ENCODE measurements around the gene SDHC. TPM values are rescaled to one million over a fixed set of nuclear protein-coding genes. Genes with fewer than 3 reads are reported as not detected.
"Not testable (repeated sequence)": the region's sequence is repeated elsewhere in the genome, so short reads cannot be mapped to it uniquely, and the experiment has no call there.

Gene SDHC
- total RNA-seq, 2 experiments from 2014 or later = 191 to 235 TPM

GRCh38 chr1:161311595-161312181, 2.5 kb upstream of the SDHC start:
- ChIA-PET POLR2A (interaction anchor here (0.6 kb wide), 2 partner anchors 8 to 86 kb away, joined by 3 to 5 read pairs; no protein-coding TSS in a partner anchor), CTCF (interaction anchor here (1.3 kb wide), 1 partner anchor 20 kb away, joined by 3 read pairs; no protein-coding TSS in a partner anchor)
- no peak for DNase-seq
- no peak for ATAC-seq
- no peak overlapping the region for H3K27ac Mint-ChIP-seq
- H3K27me3 Mint-ChIP-seq = no peaks in the 10 kb centered on the region
- intact Hi-C loops (cut with DNase I, micrococcal nuclease) = loop anchor here in 1 of 2 experiments (5.0 to 10.0 kb wide), 2 partner anchors 53 to 76 kb away; partner anchors contain the start of gene CFAP126
- H3K4me1 Mint-ChIP-seq = peaks cover 28% of the 10 kb centered on the region
- no peaks in the 10 kb centered on the region for H3K36me3 Mint-ChIP-seq (ENCODE audit: low read depth)
- H3K4me3 Mint-ChIP-seq = no peak overlapping the region
- no peaks in the 10 kb centered on the region for H3K9me3 Mint-ChIP-seq (ENCODE audit: low read depth)

GRCh38 chr1:161313554-161314200, 504 bp upstream of the SDHC start:
- intact Hi-C loops (cut with DNase I, micrococcal nuclease) = loop anchor here (1.0 to 10.0 kb wide), 8 partner anchors 7 to 136 kb away; partner anchors contain the start of genes B4GALT3 (in 1 of the 2), CFAP126 (in 1 of the 2), NDUFS2 (in 1 of the 2) and TOMM40L (in 1 of the 2)
- H3K4me3 Mint-ChIP-seq = peak overlapping the region; percentile 96
- CTCF ChIA-PET = interaction anchor here (0.6 to 2.1 kb wide), 9 partner anchors 7 to 183 kb away, joined by 3 to 11 read pairs (median 4); partner anchors contain the start of gene TOMM40L
- H3K27ac Mint-ChIP-seq = peak overlapping the region; percentile 96
- H3K36me3 Mint-ChIP-seq (ENCODE audit: low read depth) = peaks cover 2% of the 10 kb centered on the region
- ATAC-seq = no peak
- POLR2A ChIA-PET = interaction anchor here (1.1 kb wide), 2 partner anchors 8 to 88 kb away, joined by 4 read pairs; partner anchors contain the start of gene TOMM40L
- peaks cover 21% of the 10 kb centered on the region for H3K4me1 Mint-ChIP-seq
- DNase-seq = no peak
- no peaks in the 10 kb centered on the region for H3K27me3 Mint-ChIP-seq
- H3K9me3 Mint-ChIP-seq (ENCODE audit: low read depth) = no peaks in the 10 kb centered on the region

GRCh38 chr1:161315841-161316674, 1.9 kb downstream of the SDHC start:
- DNase-seq; H3K27me3 Mint-ChIP-seq; H3K9me3 Mint-ChIP-seq (ENCODE audit: low read depth); ATAC-seq; H3K36me3 Mint-ChIP-seq (ENCODE audit: low read depth); H3K27ac Mint-ChIP-seq: not testable (repeated sequence)
- ChIA-PET CTCF (interaction anchor here (0.8 to 1.0 kb wide), 2 partner anchors 8 to 90 kb away, joined by 3 to 4 read pairs; partner anchors contain the start of gene TOMM40L), POLR2A (interaction anchor here (0.7 kb wide), 1 partner anchor 38 kb away, joined by 3 read pairs; no protein-coding TSS in a partner anchor)
- intact Hi-C loops (cut with DNase I, micrococcal nuclease) = loop anchor here in 1 of 2 experiments (2.0 to 10.0 kb wide), 2 partner anchors 49 to 89 kb away; partner anchors contain the start of genes CFAP126 and TOMM40L
- Mint-ChIP-seq H3K4me3 (peak overlapping the region; percentile 96), H3K4me1 (peaks cover 23% of the 10 kb centered on the region)

- no peak overlapping the region for H3K4me3 Mint-ChIP-seq
- H3K27me3 Mint-ChIP-seq = no peaks in the 10 kb centered on the region
- H3K27ac Mint-ChIP-seq = no peak overlapping the region
- ChIA-PET POLR2A (no interaction called here), CTCF (interaction anchor here (0.6 kb wide), 1 partner anchor 56 kb away, joined by 4 read pairs; no protein-coding TSS in a partner anchor)
- peaks cover 14% of the 10 kb centered on the region for H3K36me3 Mint-ChIP-seq (ENCODE audit: low read depth)
- intact Hi-C loops (cut with DNase I, micrococcal nuclease) = no loop called here
- ATAC-seq (no peak), DNase-seq (no peak)
- H3K4me1 Mint-ChIP-seq = peaks cover 5% of the 10 kb centered on the region
- H3K9me3 Mint-ChIP-seq (ENCODE audit: low read depth) = no peaks in the 10 kb centered on the region
Measured at GRCh38 chr1:161324020-161324419, 9.8 kb downstream of the SDHC start.

- Mint-ChIP-seq H3K4me3 (no peak overlapping the region), H3K27ac (no peak overlapping the region), H3K36me3 (ENCODE audit: low read depth) (peaks cover 38% of the 10 kb centered on the region), H3K9me3 (ENCODE audit: low read depth) (no peaks in the 10 kb centered on the region), H3K4me1 (no peaks in the 10 kb centered on the region), H3K27me3 (no peaks in the 10 kb centered on the region)
- POLR2A ChIA-PET = no interaction called here
- no peak for ATAC-seq
- intact Hi-C loops (cut with DNase I, micrococcal nuclease) = loop anchor here in 1 of 2 experiments (5.0 kb wide), 1 partner anchor 42 kb away; no protein-coding TSS in a partner anchor
- CTCF ChIA-PET = interaction anchor here (0.8 kb wide), 1 partner anchor 104 kb away, joined by 6 read pairs; no protein-coding TSS in a partner anchor
- no peak for DNase-seq
Measured at GRCh38 chr1:161330346-161330745, 16.2 kb downstream of the SDHC start.

- no peak overlapping the region for H3K4me3 Mint-ChIP-seq
- H3K4me1 Mint-ChIP-seq = peaks cover 2% of the 10 kb centered on the region
- DNase-seq (no peak), ATAC-seq (no peak)
- CTCF ChIA-PET = interaction anchor here (0.9 kb wide), 1 partner anchor 48 kb away, joined by 5 read pairs; no protein-coding TSS in a partner anchor
- intact Hi-C loops (cut with DNase I, micrococcal nuclease) = loop anchor here in 1 of 2 experiments (5.0 kb wide), 1 partner anchor 39 kb away; no protein-coding TSS in a partner anchor
- H3K36me3 Mint-ChIP-seq (ENCODE audit: low read depth) = peaks cover 41% of the 10 kb centered on the region
- POLR2A ChIA-PET = no interaction called here
- H3K27me3 Mint-ChIP-seq = no peaks in the 10 kb centered on the region
- no peaks in the 10 kb centered on the region for H3K9me3 Mint-ChIP-seq (ENCODE audit: low read depth)
- no peak overlapping the region for H3K27ac Mint-ChIP-seq
Measured at GRCh38 chr1:161333166-161333565, 19.0 kb downstream of the SDHC start.

GRCh38 chr1:161335796-161336195, 21.6 kb downstream of the SDHC start:
- H3K36me3 Mint-ChIP-seq (ENCODE audit: low read depth) = peaks cover 47% of the 10 kb centered on the region
- ATAC-seq = no peak
- intact Hi-C loops (cut with DNase I, micrococcal nuclease) = no loop called here
- no peaks in the 10 kb centered on the region for H3K27me3 Mint-ChIP-seq
- ChIA-PET CTCF (interaction anchor here (0.6 kb wide), 1 partner anchor 17 kb away, joined by 3 read pairs; no protein-coding TSS in a partner anchor), POLR2A (no interaction called here)
- no peaks in the 10 kb centered on the region for H3K9me3 Mint-ChIP-seq (ENCODE audit: low read depth)
- peaks cover 4% of the 10 kb centered on the region for H3K4me1 Mint-ChIP-seq
- DNase-seq = no peak
- H3K27ac Mint-ChIP-seq = no peak overlapping the region
- H3K4me3 Mint-ChIP-seq = no peak overlapping the region

- intact Hi-C loops (cut with DNase I, micrococcal nuclease) = no loop called here
- no peaks in the 10 kb centered on the region for H3K27me3 Mint-ChIP-seq
- ChIA-PET POLR2A (no interaction called here), CTCF (interaction anchor here (0.9 to 1.0 kb wide), 3 partner anchors 40 to 117 kb away, joined by 3 to 6 read pairs (median 6); partner anchors contain the start of gene TOMM40L)
- H3K27ac Mint-ChIP-seq = no peak overlapping the region
- H3K4me3 Mint-ChIP-seq = no peak overlapping the region
- DNase-seq (no peak), ATAC-seq (no peak)
- peaks cover 6% of the 10 kb centered on the region for H3K4me1 Mint-ChIP-seq
- no peaks in the 10 kb centered on the region for H3K9me3 Mint-ChIP-seq (ENCODE audit: low read depth)
- peaks cover 39% of the 10 kb centered on the region for H3K36me3 Mint-ChIP-seq (ENCODE audit: low read depth)
Measured at GRCh38 chr1:161342177-161342576, 28.0 kb downstream of the SDHC start.

- Mint-ChIP-seq H3K4me3 (no peak overlapping the region), H3K9me3 (ENCODE audit: low read depth) (no peaks in the 10 kb centered on the region), H3K27me3 (no peaks in the 10 kb centered on the region), H3K36me3 (ENCODE audit: low read depth) (peaks cover 37% of the 10 kb centered on the region), H3K27ac (no peak overlapping the region), H3K4me1 (peaks cover 6% of the 10 kb centered on the region)
- CTCF ChIA-PET = no interaction called here
- intact Hi-C loops (cut with DNase I, micrococcal nuclease) = no loop called here
- DNase-seq (no peak), ATAC-seq (no peak)
- POLR2A ChIA-PET = no interaction called here
Measured at GRCh38 chr1:161342821-161343220, 28.6 kb downstream of the SDHC start.

- ATAC-seq (no peak), DNase-seq (no peak)
- Mint-ChIP-seq H3K36me3 (ENCODE audit: low read depth) (peaks cover 10% of the 10 kb centered on the region), H3K27me3 (no peaks in the 10 kb centered on the region), H3K27ac (no peak overlapping the region), H3K4me3 (no peak overlapping the region), H3K4me1 (peaks cover 2% of the 10 kb centered on the region), H3K9me3 (ENCODE audit: low read depth) (no peaks in the 10 kb centered on the region)
- intact Hi-C loops (cut with DNase I, micrococcal nuclease) = no loop called here
- ChIA-PET POLR2A (no interaction called here), CTCF (no interaction called here)
Measured at GRCh38 chr1:161350671-161351070, 36.5 kb downstream of the SDHC start.

GRCh38 chr1:161351482-161351881, 37.3 kb downstream of the SDHC start:
- intact Hi-C loops (cut with DNase I, micrococcal nuclease) = no loop called here
- Mint-ChIP-seq H3K27me3 (no peaks in the 10 kb centered on the region), H3K36me3 (ENCODE audit: low read depth) (peaks cover 13% of the 10 kb centered on the region), H3K9me3 (ENCODE audit: low read depth) (no peaks in the 10 kb centered on the region), H3K4me3 (no peak overlapping the region), H3K27ac (no peak overlapping the region), H3K4me1 (peaks cover 2% of the 10 kb centered on the region)
- ChIA-PET POLR2A (no interaction called here), CTCF (interaction anchor here (1.3 kb wide), 1 partner anchor 23 kb away, joined by 4 read pairs; no protein-coding TSS in a partner anchor)
- peak; percentile 60 for ATAC-seq
- DNase-seq = no peak
